ENCODE measurements around the gene KLF4. TPM values are rescaled to one million over a fixed set of nuclear protein-coding genes. Genes with fewer than 3 reads are reported as not detected.
A peak's percentile ranks its signal among the peaks of the same experiment; 100 is the strongest.
"Not testable (repeated sequence)": the region's sequence is repeated elsewhere in the genome, so short reads cannot be mapped to it uniquely, and the experiment has no call there.

KLF4 gene
- total and polyA plus RNA-seq, 7 donors, result 7.5 to 17.2 (median 13.1) TPM

- Histone ChIP-seq H3K4me1 (no peaks in the 10 kb centered on the region), H3K9me3 (no peaks in the 10 kb centered on the region), H3K4me3 (no peak overlapping the region), H3K36me3 (ENCODE audit: insufficient read depth in 1 of 2, low read depth in 1 of 2) (no peaks in the 10 kb centered on the region), H3K27ac (no peak overlapping the region), H3K27me3 (ENCODE audit: insufficient read depth in 3 of 3, low read length in 2 of 3) (no peaks in the 10 kb centered on the region)
- no peak for TF ChIP-seq CTCF (IDR thresholded peaks at IDR 0.05)
- ATAC-seq, result no peak
- no peak for DNase-seq
- 42 to 54% (median 47%) methylated on average over 2 of the region's 2 CpGs for WGBS, 3 donors
- intact Hi-C loops (cut with DNase I), result loop anchor here in 1 of 2 donors (10.0 kb wide), 1 partner anchor 258 kb away; no protein-coding TSS in a partner anchor
These were observed 7.4 kb upstream of the KLF4 start for GRCh38 chr9:107496976-107497375.

- ATAC-seq (no peak), DNase-seq (no peak)
- Histone ChIP-seq H3K27me3 (ENCODE audit: insufficient read depth in 3 of 3, low read length in 2 of 3) (no peaks in the 10 kb centered on the region), H3K9me3 (no peaks in the 10 kb centered on the region), H3K4me1 (peaks cover 11% of the 10 kb centered on the region), H3K27ac (no peak overlapping the region), H3K36me3 (ENCODE audit: insufficient read depth in 1 of 2, low read depth in 1 of 2) (peaks cover 0 to 6% of the 10 kb centered on the region in 2 donors), H3K4me3 (no peak overlapping the region)
- intact Hi-C loops (cut with DNase I), result loop anchor here in 1 of 2 donors (5.0 to 10.0 kb wide), 2 partner anchors 145 to 262 kb away; no protein-coding TSS in a partner anchor
- no peak for TF ChIP-seq CTCF (IDR thresholded peaks at IDR 0.05)
- 47 to 59% (median 53%) methylated on average over 4 of the region's 4 CpGs for WGBS, 3 donors
These were observed 2.9 kb upstream of the KLF4 start for GRCh38 chr9:107492381-107492970.

- no peaks in the 10 kb centered on the region for H3K9me3 ChIP-seq
- intact Hi-C loops (cut with DNase I), result loop anchor here (2.0 to 10.0 kb wide), 3 partner anchors 145 to 263 kb away; no protein-coding TSS in a partner anchor
- no peaks in the 10 kb centered on the region for H3K27me3 ChIP-seq (ENCODE audit: insufficient read depth in 3 of 3, low read length in 2 of 3)
- TF ChIP-seq CTCF (IDR thresholded peaks at IDR 0.05), result no peak
- peaks cover 11% of the 10 kb centered on the region for H3K4me1 ChIP-seq
- H3K27ac ChIP-seq, result peak overlapping the region; percentile 94
- peak overlapping the region; percentile 94 for H3K4me3 ChIP-seq
- DNase-seq (peak; percentile 44 to 59), ATAC-seq (no peak)
- H3K36me3 ChIP-seq (ENCODE audit: insufficient read depth in 1 of 2, low read depth in 1 of 2), result peaks cover 0 to 18% of the 10 kb centered on the region in 2 donors
- 16 to 18% (median 18%) methylated on average over 42 to 43 of the region's 43 CpGs for WGBS, 3 donors
These were observed 1.8 kb upstream of the KLF4 start for GRCh38 chr9:107491081-107492053.

GRCh38 chr9:107490606-107490970 is 1.0 kb upstream of the KLF4 start:
- 8 to 22% (median 9%) methylated on average over 21 to 23 of the region's 23 CpGs for WGBS, 3 donors
- Histone ChIP-seq H3K36me3 (ENCODE audit: insufficient read depth in 1 of 2, low read depth in 1 of 2) (peaks cover 0 to 25% of the 10 kb centered on the region in 2 donors), H3K4me1 (peaks cover 11% of the 10 kb centered on the region), H3K4me3 (peak overlapping the region; percentile 94), H3K27ac (peak overlapping the region; percentile 94)
- H3K9me3 ChIP-seq; H3K27me3 ChIP-seq (ENCODE audit: insufficient read depth in 3 of 3, low read length in 2 of 3): not testable (repeated sequence)
- DNase-seq (peak; percentile 48 to 68), ATAC-seq (peak in 1 of 4 donors; percentile 21)
- intact Hi-C loops (cut with DNase I), result loop anchor here (2.0 to 10.0 kb wide), 3 partner anchors 146 to 264 kb away; no protein-coding TSS in a partner anchor
